GM20000 (cell line): ENCODE measurements around the gene ARMC9.
"Not testable (repeated sequence)": the region's sequence is repeated elsewhere in the genome, so short reads cannot be mapped to it uniquely, and the experiment has no call there.

Source experiments
- DNase-seq: peaks from one replicate; pipeline ENCODE4 v3.0.0; 2012; ENCODE audit warnings: low spot score
- TF ChIP-seq, protein P1 (sequence below): IDR thresholded peaks from 2 replicates; pipeline ENCODE4 v1.5.1; 2012; ENCODE audit warnings: mild to moderate bottlenecking, control low read depth; ENCODE audit errors: extremely low read depth, missing control alignments

The ARMC9 gene

DNA sequence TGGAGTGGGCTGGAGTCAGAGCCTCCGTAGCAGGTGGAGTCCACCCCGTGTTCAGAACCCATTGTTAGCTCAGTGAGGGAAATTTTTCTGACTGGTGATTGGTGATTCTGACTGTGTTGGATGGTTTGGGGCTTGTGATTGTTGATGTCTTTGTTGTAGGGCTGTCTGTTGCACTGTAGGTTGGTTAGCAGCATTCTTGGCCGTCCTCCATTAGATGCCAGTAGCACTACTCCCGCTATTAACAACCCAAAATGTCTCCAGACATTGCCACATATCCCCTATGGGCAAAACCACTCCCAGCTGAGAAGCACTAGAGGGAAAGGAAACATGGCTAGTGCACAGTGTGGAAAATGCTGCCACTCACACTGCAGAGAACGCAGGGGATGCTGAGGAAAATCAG lies 51.7 kb downstream of the ARMC9 start:
- TF ChIP-seq, protein P1, sequence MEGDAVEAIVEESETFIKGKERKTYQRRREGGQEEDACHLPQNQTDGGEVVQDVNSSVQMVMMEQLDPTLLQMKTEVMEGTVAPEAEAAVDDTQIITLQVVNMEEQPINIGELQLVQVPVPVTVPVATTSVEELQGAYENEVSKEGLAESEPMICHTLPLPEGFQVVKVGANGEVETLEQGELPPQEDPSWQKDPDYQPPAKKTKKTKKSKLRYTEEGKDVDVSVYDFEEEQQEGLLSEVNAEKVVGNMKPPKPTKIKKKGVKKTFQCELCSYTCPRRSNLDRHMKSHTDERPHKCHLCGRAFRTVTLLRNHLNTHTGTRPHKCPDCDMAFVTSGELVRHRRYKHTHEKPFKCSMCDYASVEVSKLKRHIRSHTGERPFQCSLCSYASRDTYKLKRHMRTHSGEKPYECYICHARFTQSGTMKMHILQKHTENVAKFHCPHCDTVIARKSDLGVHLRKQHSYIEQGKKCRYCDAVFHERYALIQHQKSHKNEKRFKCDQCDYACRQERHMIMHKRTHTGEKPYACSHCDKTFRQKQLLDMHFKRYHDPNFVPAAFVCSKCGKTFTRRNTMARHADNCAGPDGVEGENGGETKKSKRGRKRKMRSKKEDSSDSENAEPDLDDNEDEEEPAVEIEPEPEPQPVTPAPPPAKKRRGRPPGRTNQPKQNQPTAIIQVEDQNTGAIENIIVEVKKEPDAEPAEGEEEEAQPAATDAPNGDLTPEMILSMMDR: no peak
- no peak for DNase-seq

DNA sequence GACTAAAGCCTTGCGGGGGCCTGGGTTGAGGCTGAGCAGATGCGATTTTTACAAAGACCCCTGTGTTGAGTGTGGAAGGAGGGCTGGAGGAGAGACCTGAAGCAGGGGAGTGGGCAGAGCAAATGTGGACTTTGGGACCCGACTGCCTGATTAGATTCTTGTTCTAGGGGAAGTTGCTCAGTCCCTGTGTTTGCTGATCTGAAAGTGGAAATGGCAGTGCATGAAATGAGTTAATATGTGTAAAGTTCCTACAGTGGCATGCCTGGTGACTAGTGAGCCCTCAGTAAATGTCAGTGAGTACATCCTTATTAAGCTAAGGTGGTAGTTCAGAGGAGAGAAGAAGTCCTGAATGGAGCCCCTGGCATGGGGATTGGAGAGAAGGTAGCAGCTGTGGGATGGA lies 52.3 kb downstream of the ARMC9 start:
- TF ChIP-seq, protein P1: no peak
- no peak for DNase-seq

DNA sequence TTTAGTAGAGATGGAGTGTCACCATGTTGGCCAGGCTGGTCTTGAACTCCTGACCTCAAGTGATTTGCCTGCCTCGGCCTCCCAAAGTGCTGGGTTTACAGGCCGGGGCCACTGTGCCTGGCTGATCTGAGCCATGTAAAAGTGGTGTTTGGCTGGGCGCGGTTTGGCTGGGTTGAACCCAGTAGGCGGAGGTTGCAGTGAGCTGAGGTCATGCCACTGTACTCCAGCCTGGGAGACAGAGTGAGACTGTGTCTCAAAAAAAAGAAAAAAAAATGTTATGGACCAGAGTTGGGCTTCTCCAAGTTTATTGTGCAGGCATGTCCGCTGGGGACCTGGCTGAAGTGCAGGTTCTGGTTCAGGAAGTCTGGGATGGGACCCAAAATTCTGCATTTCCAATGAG lies 54.9 kb downstream of the ARMC9 start:
- not testable (repeated sequence) for DNase-seq

DNA sequence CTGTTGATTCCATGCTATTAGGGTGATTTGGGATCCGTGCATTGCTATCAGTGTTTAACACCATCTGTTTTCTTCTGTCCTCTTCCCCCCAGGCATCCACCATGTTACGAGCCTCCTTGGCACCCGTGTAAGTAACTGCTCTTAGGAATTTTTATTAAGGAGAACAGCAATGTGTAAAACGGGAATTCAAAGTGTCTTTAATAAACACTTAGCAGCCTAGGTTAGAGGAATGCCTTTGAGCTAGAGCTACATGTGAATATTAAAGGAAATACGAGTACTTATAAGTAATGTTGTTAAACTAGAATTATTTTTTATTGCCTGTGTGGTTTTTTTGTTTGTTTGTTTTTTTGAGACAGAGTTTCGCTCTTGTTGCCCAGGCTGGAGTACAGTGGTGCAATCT lies 58.1 kb downstream of the ARMC9 start:
- DNase-seq: no peak
- TF ChIP-seq, protein P1: no peak

DNA sequence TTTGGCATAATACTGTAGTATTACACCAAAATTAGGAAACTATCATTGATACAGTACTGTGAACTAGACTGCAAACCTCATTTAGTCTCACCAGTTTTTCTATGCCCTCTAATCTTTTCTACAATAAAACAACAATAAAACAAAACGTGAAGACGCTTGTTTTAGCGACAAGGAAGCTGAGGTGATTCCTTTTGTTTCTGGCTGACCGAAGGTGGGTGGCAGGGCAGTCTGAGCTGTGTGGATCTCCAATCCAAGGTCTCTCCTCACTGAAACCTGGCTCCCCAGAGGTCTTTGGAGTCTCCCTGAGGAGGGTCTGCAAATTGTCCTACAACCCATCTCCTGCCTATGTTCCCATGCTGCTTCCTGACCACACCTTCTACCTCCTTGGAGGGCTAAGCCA lies 59.3 kb downstream of the ARMC9 start:
- TF ChIP-seq, protein P1: no peak
- DNase-seq: no peak

DNA sequence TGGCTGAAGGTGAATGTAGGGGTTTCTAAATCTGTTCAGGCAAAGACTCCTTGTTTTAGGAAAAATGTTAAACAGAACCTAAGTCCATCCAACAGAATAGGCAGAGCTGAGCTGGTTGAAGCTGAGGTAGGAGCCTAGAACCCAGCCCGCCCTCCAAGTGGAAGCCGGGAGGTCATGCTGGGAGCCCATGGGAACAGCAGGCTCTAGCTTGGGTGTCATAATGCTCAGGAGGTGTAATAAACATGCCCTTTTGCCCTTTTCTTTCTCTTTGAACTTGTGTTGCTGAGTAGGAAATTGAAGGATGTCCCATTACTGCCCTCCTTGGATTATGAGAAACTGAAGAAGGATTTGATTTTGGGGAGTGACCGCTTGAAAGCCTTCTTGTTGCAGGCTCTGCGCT lies 60.3 kb downstream of the ARMC9 start:
- TF ChIP-seq, protein P1: no peak
- DNase-seq: no peak

DNA sequence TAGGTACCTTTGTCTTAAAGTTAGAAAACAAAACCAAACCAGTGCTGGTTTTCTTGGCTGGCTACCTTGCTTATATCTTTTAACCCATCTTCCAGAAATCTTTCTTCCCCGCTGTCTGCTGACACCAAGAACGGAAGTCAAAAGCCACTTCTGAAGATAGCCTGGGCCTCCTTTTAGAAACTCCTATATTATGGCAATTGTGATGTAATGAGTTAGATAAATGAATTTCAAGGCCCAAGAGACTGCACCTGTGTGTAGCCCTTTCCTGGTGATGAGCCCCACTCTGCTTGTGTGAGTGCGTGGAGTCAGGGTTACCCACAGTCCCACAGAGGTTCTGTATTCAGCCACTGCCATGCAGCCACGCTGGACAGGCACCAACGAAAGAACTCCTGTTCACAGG lies 60.7 kb downstream of the ARMC9 start:
- no peak for DNase-seq
- TF ChIP-seq, protein P1: no peak

DNA sequence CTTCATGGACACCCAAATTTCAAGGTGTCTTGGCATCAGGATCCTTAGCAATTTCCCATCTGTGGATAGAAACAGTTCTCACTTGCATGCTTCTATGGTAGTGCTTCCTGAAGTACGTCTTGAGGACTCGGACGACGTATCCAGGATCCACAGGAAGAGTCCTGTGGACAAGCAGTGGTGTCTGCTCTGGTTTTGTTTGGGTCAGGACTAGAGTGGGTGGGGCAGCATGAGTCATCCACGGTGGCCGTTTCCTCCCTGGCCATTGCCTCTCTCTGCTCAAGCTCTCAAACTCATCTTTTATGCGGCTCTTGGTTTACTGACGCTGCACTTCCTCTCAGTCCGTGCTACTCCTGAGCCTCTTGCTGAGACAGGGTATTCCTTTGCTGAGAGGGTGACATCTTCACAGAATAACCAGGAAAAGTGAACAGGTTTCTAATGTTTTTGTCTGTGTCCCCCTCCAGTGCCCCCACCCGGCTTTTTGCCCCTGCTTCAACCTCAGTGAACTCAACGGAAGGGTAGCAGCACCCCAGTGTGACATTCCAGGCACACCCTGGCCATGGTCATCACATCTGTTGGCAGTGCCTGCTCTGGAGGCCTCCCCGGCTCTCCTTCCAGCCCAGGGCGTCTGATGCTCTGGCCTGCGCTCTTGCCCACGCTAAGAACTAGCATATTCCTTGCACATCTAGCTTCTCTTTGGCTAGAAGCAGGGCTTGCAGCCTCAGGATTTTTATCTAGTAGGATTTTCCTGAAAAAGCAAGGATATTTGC lies 62.2 kb downstream of the ARMC9 start:
- TF ChIP-seq, protein P1: no peak
- no peak for DNase-seq
